Stimulated activated CD4-positive, alpha-beta T cell treated with anti-CD3 and anti-CD28 coated beads, Interleukin-1b, Interleukin-23, amount 100 ng/mL, for 1 hour (primary cell): ENCODE results near the gene NDUFS3.

Experiments used
- DNase-seq, 2 donors: peaks; one replicate each; pipeline ENCODE4 v3.0.0-alpha.2; 2020; ENCODE audit warnings: low read depth in 2 of 2

Gene NDUFS3

GRCh38 chr11:47589977-47590861, 11.3 kb downstream of the NDUFS3 start:
- DNase-seq, result no peak

GRCh38 chr11:47591764-47592163, 12.9 kb downstream of the NDUFS3 start:
- DNase-seq, result no peak

- DNase-seq, result no peak
Observed at GRCh38 chr11:47592251-47592650, 13.4 kb downstream of the NDUFS3 start.

- no peak for DNase-seq
Observed at GRCh38 chr11:47592970-47593369, 14.1 kb downstream of the NDUFS3 start.

- DNase-seq, result no peak
Observed at GRCh38 chr11:47593492-47593933, 14.6 kb downstream of the NDUFS3 start.

- no peak for DNase-seq
Observed at GRCh38 chr11:47593934-47594855, 15.3 kb downstream of the NDUFS3 start, which contains the start of gene C1QTNF4. Gene C1QTNF4 (minus strand): TSS chr11:47594411. CDS start chr11:47590810, 3,601 bp downstream.

- no peak for DNase-seq
Observed at GRCh38 chr11:47595029-47595428, 16.2 kb downstream of the NDUFS3 start.

GRCh38 chr11:47595967-47596366, 17.1 kb downstream of the NDUFS3 start:
- no peak for DNase-seq

- DNase-seq, result no peak
Observed at GRCh38 chr11:47599902-47600301, 21.0 kb downstream of the NDUFS3 start.

GRCh38 chr11:47603295-47603694, 24.4 kb downstream of the NDUFS3 start:
- no peak for DNase-seq

- DNase-seq, result no peak
Observed at GRCh38 chr11:47605921-47606320, 27.0 kb downstream of the NDUFS3 start.

- DNase-seq, result no peak
Observed at GRCh38 chr11:47606731-47607130, 27.9 kb downstream of the NDUFS3 start.

- DNase-seq, result no peak
Observed at GRCh38 chr11:47607380-47607779, 28.5 kb downstream of the NDUFS3 start.

- DNase-seq, result no peak
Observed at GRCh38 chr11:47609675-47610074, 30.8 kb downstream of the NDUFS3 start.

- no peak for DNase-seq
Observed at GRCh38 chr11:47611348-47611794, 32.5 kb downstream of the NDUFS3 start.

GRCh38 chr11:47615249-47615648, 36.4 kb downstream of the NDUFS3 start:
- no peak for DNase-seq

- DNase-seq, result no peak
Observed at GRCh38 chr11:47616726-47617416, 38.0 kb downstream of the NDUFS3 start.

- DNase-seq, result no peak
Observed at GRCh38 chr11:47617417-47617809, 38.5 kb downstream of the NDUFS3 start.

GRCh38 chr11:47620836-47621378, 42.0 kb downstream of the NDUFS3 start:
- no peak for DNase-seq

GRCh38 chr11:47626234-47626633, 47.4 kb downstream of the NDUFS3 start:
- no peak for DNase-seq

GRCh38 chr11:47628026-47628425, 49.2 kb downstream of the NDUFS3 start:
- DNase-seq, result no peak
